Lower lobe of right lung (tissue), 2 donors: ENCODE data around the gene UBE2E3. TPM values are rescaled to one million over a fixed set of nuclear protein-coding genes. Genes with fewer than 3 reads are reported as not detected.
"Not testable (repeated sequence)": the region's sequence is repeated elsewhere in the genome, so short reads cannot be mapped to it uniquely, and the experiment has no call there.

Experiments
- ATAC-seq, 2 donors: fragments of 200-7000 bp; cut with Tn5 transposase; one replicate each; pipeline ENCODE4 v1.9.1; 2020 to 2022; ENCODE audit warnings: mild to moderate bottlenecking in 2 of 2, moderate library complexity in 2 of 2
- DNase-seq: peaks from one replicate; pipeline ENCODE4 v3.0.0-alpha.2; 2020
- H3K27ac ChIP-seq: fragments of 200-600 bp; one replicate; pipeline ENCODE4 v1.8.0; 2022
- H3K27me3 ChIP-seq: fragments of 200-600 bp; one replicate; pipeline ENCODE4 v1.8.0; 2022; ENCODE audit warnings: low read depth
- H3K36me3 ChIP-seq: fragments of 200-600 bp; one replicate; pipeline ENCODE4 v1.8.0; 2022; ENCODE audit warnings: mild to moderate bottlenecking
- H3K4me1 ChIP-seq: fragments of 200-600 bp; one replicate; pipeline ENCODE4 v1.8.0; 2022
- H3K4me3 ChIP-seq: fragments of 200-600 bp; one replicate; pipeline ENCODE4 v1.8.0; 2022; ENCODE audit warnings: mild to moderate bottlenecking
- H3K9me3 ChIP-seq: fragments of 200-600 bp; one replicate; pipeline ENCODE4 v1.8.0; 2022
- CTCF ChIP-seq: fragments of 200-600 bp; IDR thresholded peaks from one replicate; pipeline ENCODE4 v1.8.0; 2022; ENCODE audit warnings: antibody characterized with exemption, mild to moderate bottlenecking
- intact Hi-C: fragments of 100-400 bp; cut with DNase I; formaldehyde crosslinking; loops from one replicate; pipeline ENCODE4 v1.11.0; 2022
- long read RNA-seq: library from polyadenylated mRNA; unstranded; transcript quantifications from one replicate; pipeline ENCODE4 v2.0.0, GENCODE V29; 2021
- total RNA-seq: library from RNA; stranded (reverse); fragmentation: NEBNext Ultra II Directional; extraction: Animal tissue kit (Norgen Biotek cat#: 25700); gene quantifications from one replicate; pipeline ENCODE4 v1.2.1, GENCODE V29; 2021
- donor health status: DM: no; HTN: yes; CAD: no; lungs with severe emphysema.

Gene UBE2E3
- total RNA-seq = 39.7 TPM
- long read RNA-seq, transcript UBE2E3-202 (6 exons, 1,570 nt) = major isoform, 71 of 86 reads
- long read RNA-seq, partial matches to known transcripts = 9 of 86 reads
- long read RNA-seq, other reads (novel, unspliced or antisense) = 6 of 86 reads

GRCh38 chr2:180980106-180980942 lies at the start of gene UBE2E3:
UBE2E3 (plus strand) TSS chr2:180980605; CDS start chr2:180982043, 1,438 bp downstream.
- Histone ChIP-seq H3K36me3 (no peaks in the 10 kb centered on the region), H3K4me1 (peaks cover 37% of the 10 kb centered on the region), H3K4me3 (peak within 1 kb of the TSS; percentile 71), H3K27me3 (no peaks in the 10 kb centered on the region), H3K27ac (peak within 1 kb of the TSS; percentile 85), H3K9me3 (no peaks in the 10 kb centered on the region)
- intact Hi-C loops = no loop called here
- ATAC-seq (peak; percentile 95 to 96), DNase-seq (peak; percentile 87)
- TF ChIP-seq CTCF = peak; percentile 49

GRCh38 chr2:180931841-180932240 lies 48.6 kb upstream of the UBE2E3 start:
- no peaks in the 10 kb centered on the region for H3K27me3 ChIP-seq
- intact Hi-C loops = no loop called here
- no peak for TF ChIP-seq CTCF
- DNase-seq (no peak), ATAC-seq (no peak)
- H3K27ac ChIP-seq = no peak overlapping the region
- no peaks in the 10 kb centered on the region for H3K36me3 ChIP-seq
- no peaks in the 10 kb centered on the region for H3K9me3 ChIP-seq
- H3K4me3 ChIP-seq = no peak overlapping the region
- H3K4me1 ChIP-seq = no peaks in the 10 kb centered on the region

- intact Hi-C loops = no loop called here
- Histone ChIP-seq H3K27me3 (no peaks in the 10 kb centered on the region), H3K4me1 (no peaks in the 10 kb centered on the region), H3K4me3 (no peak overlapping the region), H3K9me3 (no peaks in the 10 kb centered on the region), H3K36me3 (no peaks in the 10 kb centered on the region), H3K27ac (no peak overlapping the region)
- no peak for DNase-seq
- no peak for TF ChIP-seq CTCF
- ATAC-seq = no peak
Observed at GRCh38 chr2:180933332-180933731, 47.1 kb upstream of the UBE2E3 start.

- ATAC-seq (no peak), DNase-seq (no peak)
- Histone ChIP-seq H3K27ac (no peak overlapping the region), H3K36me3 (no peaks in the 10 kb centered on the region), H3K4me1 (no peaks in the 10 kb centered on the region), H3K9me3 (no peaks in the 10 kb centered on the region), H3K4me3 (no peak overlapping the region), H3K27me3 (no peaks in the 10 kb centered on the region)
- TF ChIP-seq CTCF = no peak
- intact Hi-C loops = no loop called here
Observed at GRCh38 chr2:180934911-180935310, 45.5 kb upstream of the UBE2E3 start.

GRCh38 chr2:180937480-180937879 lies 42.9 kb upstream of the UBE2E3 start:
- ATAC-seq, H3K36me3 ChIP-seq, intact Hi-C loops, H3K4me3 ChIP-seq, H3K9me3 ChIP-seq, H3K4me1 ChIP-seq, H3K27ac ChIP-seq, H3K27me3 ChIP-seq, DNase-seq: not testable (repeated sequence)

GRCh38 chr2:180938451-180938850 lies 42.0 kb upstream of the UBE2E3 start:
- H3K27ac ChIP-seq = no peak overlapping the region
- no peaks in the 10 kb centered on the region for H3K36me3 ChIP-seq
- DNase-seq (no peak), ATAC-seq (peak; percentile 21 to 63)
- intact Hi-C loops = no loop called here
- H3K9me3 ChIP-seq = no peaks in the 10 kb centered on the region
- H3K27me3 ChIP-seq = no peaks in the 10 kb centered on the region
- TF ChIP-seq CTCF = no peak
- no peak overlapping the region for H3K4me3 ChIP-seq
- H3K4me1 ChIP-seq = no peaks in the 10 kb centered on the region
